SIG-M5 treated with dmso at 0.1 percent for 504 hours (cell line): Measurements from ENCODE around the gene HIF3A.
"Not testable (repeated sequence)": the region's sequence is repeated elsewhere in the genome, so short reads cannot be mapped to it uniquely, and the experiment has no call there.

ENCODE experiments used
- DNase-seq: peaks from one replicate; lab custom pipeline; 2025; ENCODE audit not compliant: unreplicated experiment; lab: John Stamatoyannopoulos, UW

The HIF3A gene

DNA sequence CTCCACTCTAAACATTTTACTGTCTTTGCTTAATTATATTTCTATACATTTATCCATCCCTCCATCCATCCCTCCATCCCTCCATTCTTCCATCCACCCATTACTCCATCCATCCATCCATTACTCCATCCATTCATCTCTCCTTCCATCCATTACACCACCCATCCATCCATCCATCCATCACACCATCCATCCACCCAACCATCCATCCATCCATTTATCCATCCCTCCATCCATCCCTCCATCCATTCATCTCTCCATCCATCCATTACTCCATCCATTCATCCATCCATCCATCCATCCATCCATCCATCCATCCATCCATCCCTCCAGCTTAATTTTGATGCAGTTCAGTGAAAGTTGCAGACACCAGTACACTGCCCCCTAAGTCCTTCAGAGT, 5.0 kb upstream of the HIF3A start:
- no peak for DNase-seq

DNA sequence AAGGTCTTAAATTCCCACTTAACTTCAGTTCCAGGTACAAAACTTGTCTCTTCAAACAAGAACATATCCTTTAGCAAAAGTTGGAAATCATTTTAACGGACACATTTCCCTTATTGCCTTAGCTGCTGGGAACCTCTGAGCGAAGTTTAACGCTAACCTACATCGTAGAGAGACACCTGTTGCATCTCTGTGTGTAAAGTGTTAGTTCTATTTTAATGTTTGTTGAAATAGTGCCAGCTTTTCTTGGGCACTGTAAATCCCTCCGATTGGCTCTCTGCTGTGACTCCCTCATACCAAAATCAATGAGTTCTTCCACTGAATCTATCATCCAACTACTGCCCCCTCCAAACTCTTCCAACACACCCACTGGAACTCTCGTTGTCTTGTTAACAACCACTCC, 2.3 kb upstream of the HIF3A start:
- DNase-seq = no peak

DNA sequence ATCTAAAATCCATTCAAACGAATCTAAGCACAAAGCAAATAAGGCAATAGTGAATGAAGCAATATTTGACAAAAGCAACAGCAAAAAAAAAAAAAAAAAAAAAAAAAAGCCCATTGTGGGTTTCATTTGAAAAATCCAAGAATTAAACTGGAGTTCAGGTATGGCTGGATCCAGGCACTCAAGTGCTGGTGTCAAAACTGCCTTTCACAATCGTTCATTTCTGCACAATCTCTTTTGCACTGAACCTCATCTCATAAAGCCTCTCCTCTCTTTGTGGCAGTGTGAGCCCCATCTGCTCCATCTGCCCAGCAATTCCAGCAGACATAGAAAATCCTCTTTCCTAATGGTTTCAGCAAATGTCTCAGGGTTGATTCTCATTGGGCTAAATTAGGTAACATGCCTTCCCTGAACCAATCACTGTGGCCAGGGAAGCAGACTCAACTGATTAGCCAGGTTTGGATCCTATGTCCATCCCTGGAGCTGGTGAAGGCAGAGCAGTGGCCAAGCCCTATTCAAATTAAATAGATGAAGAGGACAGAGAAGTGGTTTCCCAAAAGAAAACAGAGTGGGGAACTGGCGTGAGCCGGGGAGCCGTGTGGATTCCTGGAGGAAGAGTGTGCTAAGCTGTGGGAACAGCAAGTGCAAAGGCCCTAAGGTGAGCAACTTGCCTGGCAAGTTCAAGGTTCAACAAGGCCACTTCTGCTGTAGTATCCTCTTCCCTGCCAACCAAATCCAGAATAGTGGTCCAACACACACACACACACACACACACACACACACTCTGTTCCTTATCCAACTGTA, 1.2 kb upstream of the HIF3A start:
- no peak for DNase-seq

DNA sequence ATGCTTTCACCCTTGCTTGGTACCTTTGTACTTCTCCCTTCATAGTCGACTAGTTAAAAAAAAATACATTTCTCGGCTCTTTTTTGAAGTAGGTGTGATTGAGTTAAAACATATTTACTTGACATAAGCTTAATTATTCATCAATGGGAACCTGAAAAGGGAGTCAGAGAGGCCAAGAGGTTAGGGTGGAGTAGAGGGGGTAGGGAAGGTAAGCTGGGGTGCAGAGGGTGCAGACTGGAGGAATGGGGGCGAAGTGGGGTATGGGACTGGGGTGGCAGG, 701 bp upstream of the HIF3A start:
- no peak for DNase-seq

DNA sequence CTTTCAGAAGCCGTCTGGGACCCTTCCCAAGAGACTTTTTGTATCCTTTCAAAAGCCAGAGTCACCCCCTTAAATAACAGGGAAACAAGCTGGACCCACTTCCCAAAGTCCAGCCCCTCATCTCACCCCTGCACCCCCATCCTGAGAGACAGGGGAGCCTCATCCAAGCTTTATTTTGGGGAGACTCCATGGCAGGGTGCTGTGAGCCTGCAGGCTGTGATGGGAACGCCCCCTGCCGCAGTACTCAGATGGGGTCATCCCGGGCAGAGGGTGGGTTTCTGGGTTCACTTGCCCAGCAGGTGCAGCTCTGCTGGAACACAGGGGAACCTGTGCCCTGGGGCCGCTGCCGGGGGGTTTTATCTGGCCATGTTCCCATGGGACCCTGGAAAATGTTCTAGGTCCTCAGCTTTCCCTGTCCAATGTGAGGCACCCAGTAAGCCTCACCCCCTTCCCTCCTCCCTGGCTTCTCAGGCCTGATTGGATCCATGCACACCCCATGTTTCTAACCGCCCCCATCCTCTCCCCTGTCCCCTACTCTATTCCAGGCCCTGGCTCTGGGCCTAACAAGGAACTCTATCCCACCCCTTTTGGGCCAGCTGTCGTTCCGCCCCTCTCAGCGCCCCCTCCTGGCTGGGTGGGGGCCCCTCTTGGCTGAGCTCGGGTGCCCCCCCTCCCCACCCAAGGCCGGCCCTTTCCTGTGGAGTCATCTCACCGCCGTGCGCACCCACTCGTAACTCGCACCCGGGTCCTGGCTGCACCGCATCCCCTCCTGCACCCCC, 1.0 kb downstream of the HIF3A start:
- no peak for DNase-seq

DNA sequence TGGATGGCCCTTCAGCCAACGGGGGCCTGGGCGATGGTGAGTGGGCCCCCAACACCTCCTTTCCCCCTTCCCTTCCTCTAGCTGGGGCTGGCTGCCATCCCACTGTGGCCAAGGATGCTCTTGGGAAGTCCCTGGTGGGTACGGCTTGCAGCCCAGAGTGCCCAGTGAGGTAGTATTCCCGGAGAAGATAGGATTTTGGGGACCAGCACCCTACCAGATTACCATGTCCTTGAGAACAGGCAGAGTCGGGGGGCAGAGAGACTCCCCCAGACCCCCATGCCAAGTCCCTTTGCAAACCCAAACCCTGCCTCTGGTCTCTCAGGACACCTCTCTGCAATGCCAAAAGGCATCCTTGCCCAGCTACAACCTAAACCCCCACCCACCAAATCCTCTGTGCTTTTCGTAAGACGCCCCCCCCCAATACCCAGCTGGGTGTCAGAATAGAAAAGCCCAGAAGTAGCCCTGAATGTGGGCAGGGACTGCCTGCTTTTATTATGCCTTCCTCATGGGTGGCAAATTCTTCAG, 1.7 kb downstream of the HIF3A start:
- no peak for DNase-seq

DNA sequence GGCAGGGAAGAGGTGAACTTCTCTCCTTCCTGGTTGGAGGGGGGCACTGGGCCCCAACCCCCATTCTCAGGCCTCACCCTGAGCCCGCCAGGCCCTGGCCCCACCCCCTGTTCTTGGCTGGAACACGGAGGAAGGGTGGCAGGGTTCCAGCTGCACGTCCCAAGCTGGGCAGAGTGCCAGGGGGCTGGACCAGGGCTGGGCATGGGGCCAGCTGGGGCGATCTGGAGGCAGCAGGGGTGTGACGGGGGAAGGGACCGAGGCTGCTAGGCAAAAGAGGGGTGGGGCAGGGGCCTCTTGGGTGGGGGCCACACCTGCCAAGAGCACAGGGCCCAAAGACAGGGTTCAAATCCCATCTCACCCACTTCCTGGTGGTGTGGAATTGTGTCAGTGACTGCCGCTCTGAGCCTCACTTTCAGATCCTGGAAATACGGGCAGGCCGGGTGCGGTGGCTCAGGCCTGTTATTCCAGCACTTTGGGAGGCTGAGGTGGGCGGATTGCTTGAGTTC, 2.2 kb downstream of the HIF3A start:
- DNase-seq = peak; percentile 19

DNA sequence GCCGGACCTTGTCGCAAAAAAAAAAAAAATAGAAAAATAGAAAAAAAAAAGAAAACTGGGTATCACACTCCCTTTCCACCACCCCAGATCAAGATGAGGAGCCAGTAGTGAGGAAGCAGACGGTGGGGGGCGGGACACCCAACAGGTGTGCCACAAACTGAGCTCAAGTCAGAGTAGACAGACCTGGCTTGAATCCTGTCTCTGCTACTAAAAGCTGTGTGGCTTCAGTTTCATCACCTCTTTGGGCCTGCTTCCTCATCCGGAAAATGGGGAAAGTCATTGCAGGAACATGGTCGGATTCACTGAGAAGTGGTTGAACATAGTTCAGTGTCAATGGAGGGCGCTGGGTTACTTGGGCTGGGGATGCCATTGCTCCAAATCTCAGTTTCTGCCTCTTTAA, 2.9 kb downstream of the HIF3A start:
- no peak for DNase-seq

DNA sequence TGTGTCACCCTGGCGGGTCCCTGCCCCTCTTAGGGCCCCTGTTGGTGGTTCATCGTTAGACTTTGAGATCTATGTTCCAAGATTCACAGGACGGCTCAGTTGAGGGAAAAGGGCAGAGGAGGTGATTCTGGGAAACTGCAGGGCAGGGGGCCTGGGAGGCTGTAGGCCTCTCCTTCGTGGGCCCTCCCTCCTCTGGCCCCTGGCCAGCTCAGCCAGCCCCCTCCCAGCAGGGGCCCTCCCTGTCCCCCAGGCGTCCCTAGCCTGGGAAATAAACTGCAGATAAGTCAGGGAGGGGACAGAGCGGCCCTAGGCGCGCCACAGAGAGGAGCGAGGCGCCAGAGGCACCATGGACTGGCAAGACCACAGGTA, 6.5 kb downstream of the HIF3A start:
- no peak for DNase-seq

DNA sequence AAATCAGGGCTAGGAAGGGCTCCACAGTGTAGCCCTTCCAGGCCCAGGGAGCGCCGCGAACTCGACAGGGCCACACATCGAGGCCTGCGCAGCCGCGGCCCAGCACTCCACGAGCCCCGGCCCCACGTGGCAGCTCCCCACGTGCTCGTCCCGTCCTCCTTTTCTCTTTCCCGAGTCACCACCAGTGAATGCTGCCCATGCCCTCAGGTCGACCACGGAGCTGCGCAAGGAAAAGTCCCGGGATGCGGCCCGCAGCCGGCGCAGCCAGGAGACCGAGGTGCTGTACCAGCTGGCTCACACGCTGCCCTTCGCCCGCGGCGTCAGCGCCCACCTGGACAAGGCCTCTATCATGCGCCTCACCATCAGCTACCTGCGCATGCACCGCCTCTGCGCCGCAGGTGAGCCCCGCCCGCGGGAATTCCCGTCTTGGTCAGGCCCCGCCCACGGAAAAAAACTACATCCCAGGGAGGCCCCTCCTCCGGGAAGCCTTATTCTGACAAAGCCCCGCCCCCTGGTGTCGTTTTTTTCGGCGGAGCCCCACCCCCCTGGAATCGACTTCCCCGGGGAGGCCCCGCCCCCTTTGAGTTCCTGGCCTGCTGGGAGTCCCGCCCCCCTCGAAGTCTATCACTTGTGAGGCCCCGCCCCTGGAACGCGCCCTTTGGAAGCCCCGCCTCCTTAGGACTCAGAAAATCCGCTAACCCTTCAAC, 7.0 kb downstream of the HIF3A start:
- DNase-seq = no peak

DNA sequence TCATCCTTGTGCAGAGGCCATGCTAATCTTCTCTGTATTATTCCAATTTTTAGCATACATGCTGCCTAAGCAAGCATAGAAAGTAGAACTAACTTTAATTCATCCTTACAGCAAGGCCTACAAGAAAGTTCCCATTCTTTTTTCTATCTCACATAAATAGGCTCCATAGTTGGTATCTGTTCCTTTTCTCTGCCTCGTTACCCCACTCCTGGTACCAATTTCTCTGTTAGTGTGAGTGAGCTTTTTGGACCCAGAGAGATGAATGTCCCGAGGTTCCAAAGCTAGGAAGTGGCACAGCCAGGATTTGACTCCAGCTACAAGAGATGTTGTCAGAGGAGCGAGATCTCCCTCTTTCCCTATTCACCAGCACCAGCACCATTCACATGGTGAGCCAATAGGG, 9.7 kb downstream of the HIF3A start:
- no peak for DNase-seq

DNA sequence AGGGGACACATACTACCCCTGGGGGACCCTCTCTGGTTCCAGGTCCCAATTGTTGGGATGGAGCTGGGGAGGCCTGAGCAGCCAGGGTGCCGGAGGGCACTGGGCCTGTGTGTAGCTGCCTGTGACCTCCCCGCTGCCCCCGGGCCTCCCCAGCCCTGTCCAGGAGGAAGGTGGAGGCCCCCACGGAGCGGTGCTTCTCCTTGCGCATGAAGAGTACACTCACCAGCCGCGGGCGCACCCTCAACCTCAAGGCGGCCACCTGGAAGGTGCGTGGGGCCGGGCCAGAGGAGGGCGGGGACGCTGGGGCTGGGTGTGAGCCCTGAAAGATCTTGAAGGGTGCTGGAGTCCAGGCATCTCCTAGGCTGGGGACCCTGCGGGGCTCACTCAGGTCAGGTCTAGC, 11.7 kb downstream of the HIF3A start:
- DNase-seq = no peak

DNA sequence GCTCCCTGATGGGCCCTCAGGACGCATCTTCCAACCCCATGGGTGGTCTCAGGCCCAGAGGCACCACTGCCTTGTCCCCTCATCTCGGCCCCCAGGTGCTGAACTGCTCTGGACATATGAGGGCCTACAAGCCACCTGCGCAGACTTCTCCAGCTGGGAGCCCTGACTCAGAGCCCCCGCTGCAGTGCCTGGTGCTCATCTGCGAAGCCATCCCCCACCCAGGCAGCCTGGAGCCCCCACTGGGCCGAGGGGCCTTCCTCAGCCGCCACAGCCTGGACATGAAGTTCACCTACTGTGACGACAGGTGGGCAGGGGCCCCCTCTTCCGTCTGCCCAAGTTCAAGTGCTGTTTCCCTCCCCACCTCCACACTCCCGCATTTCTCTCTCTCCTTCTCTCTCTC, 12.2 kb downstream of the HIF3A start:
- DNase-seq = no peak

DNA sequence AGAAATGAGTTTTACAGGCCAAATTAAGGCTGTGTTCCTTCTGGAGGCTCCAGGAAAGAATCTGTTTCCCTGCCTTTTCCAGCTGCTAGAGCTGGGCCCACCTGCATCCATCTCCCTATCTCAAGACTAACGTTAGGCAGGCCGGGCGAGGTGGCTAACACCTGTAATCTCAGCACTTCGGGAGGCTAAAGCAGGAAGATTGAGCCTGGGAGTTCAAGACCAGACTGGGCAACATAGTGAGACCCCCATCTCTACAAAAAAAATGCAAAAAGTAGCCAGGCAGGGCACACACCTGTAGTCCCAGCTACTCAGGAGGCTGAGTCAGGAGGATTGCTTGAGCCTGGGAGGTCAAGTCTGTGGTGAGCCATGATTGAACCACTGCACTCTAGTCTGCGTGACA, 14.6 kb downstream of the HIF3A start:
- no peak for DNase-seq

DNA sequence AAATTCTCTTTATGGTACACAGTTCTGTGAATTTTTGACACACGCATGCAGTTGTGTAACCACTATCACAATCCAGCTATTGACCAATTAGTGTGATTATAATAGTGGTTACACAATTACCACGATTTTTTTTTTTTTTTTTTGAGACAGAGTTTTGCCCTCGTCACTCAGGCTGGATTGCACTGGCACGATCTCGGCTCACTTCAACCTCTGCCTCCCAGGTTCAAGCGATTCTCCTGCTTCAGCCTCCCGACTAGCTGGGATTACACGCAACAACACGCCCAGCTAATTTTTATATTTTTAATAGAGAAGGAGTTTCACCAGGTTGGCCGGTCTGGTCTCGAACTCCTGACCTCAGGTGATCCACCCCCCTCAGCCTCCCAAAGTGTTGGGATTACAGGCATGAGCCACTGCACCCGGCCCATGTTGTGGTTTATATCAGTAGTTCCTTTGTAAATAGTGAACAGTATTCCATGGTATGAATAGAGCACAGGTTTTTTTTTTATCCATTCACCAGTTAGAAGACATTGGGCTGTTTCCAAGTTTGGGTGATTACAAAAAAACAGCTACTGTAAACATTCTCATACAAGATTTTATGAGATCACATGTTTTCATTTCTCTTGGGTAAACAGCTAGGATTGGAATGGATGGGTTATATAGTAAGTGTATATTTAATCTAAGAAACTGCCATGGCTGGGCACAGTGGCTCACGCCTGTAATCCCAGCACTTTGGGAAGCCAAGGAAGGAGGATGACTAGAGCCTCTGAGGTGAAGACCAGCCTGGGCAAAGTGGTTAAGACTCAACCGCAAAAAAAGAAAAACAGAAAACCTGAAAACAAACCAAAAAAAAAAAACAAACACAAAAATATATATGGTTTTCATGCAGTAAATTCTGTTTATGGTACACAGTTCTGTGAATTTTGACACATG, 17.0 kb downstream of the HIF3A start:
- DNase-seq = not testable (repeated sequence)

DNA sequence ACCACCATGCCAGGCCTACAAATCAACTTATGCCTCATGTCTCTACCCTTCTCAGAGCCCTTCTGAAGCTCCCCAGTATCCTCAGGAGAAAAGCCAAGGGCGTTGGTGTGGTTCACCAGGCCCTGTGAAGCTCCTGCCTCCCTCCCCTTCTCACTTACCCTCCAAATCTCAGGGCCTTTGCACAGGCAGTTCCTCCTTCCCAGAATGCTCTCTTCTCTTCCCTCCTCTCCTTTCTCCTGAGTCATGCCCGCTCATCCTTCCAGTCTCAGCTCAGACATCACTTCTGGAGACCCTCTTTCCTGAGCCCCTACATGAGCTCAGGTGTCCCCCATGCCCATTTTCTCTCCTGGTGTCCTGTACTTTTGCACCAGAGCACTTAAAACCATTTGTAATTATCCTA, 20.5 kb downstream of the HIF3A start:
- DNase-seq = no peak

DNA sequence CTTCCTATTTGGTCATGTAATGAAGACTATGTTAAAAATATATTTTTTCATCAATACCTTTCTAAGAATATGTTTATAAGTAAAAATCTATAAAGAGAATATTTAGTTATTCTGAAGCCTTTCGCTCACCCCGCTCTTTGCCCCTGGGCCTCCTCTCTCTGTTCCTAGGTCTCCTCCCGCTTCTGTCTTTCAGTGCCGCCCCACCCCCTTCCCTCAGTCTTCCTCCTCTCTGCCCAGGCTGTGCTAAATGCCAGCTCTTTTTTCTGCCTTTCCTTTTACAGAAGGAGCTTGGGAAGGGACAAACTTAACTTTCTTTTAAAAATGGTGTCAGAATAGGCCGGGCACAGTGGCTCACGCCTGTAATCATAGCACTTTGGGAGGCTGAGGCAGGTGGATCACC, 22.8 kb downstream of the HIF3A start:
- no peak for DNase-seq

DNA sequence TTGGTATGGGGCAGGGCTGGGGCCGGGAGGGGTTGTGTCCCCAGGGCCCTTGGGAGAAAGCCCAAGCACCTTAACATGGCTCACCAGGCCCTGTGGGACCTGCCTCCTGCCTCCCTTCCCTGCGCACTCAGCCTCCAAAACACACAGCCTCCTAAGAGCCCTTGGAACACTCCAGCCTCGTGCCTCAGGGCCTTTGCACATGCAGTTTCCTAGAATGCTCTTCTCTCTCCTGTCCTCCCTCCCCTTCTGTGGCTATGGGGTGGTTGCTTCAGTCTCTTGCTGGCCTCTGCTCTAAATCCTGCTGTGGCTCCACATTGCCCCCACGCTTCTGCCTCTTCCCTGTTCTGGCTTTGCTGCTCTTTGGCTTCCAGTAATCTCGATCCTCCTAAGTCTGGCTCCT, 23.7 kb downstream of the HIF3A start:
- DNase-seq = no peak

DNA sequence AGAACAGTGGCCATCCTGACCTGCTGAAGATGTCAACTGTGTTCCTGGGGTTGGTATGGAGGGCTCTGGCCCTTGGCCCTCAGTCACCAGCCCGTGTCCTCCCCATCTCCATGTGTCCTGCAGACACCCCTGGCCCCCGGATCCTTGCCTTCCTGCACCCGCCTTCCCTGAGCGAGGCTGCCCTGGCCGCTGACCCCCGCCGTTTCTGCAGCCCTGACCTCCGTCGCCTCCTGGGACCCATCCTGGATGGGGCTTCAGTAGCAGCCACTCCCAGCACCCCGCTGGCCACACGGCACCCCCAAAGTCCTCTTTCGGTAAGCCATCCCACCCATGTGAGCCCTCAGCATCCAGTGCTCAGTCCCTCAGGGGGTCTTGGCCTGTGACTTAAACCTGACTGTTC, 24.8 kb downstream of the HIF3A start:
- no peak for DNase-seq

DNA sequence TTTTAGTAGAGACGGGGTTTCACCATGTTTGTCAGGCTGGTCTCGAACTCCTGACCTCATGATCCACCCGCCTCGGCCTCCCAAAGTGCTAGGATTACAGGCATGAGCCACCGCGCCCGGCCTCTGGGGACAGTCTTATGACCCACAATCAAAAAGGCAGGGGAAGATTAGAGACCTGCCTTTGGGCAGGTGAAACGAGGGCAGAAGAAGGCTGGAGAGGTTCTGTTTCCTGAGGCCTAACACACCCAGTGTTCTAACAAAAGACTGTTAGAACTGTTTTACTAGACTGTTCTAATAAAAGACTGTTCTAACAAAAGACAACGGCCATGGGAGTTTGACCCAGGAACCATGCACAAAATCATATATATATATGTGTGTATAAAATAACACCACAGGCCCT, 26.4 kb downstream of the HIF3A start:
- not testable (repeated sequence) for DNase-seq

DNA sequence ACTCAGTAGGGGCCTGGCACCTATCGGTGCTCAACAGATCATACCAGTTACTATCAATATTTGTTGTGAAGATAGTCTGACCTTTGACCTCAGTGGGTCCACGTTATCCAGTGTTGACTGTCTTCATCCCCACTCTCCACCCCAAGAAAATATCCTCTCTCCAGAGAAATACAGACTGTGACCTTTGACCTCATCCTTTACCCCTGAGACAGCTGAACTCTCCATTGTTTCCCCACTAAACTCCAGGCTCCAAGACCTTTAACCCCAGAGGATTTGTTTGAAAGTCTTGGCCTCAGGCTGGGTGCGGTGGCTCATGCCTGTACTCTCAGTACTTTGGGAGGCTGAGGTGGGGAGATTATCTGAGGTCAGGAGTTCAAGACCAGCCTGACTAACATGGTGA, 27.4 kb downstream of the HIF3A start:
- no peak for DNase-seq
